Natural killer cell (primary cell): ENCODE data around the gene C1QTNF12. TPM values are rescaled to one million over a fixed set of nuclear protein-coding genes. Genes with fewer than 3 reads are reported as not detected.
A peak's percentile ranks its signal among the peaks of the same experiment; 100 is the strongest.

ENCODE experiments used
- ATAC-seq, 3 donors: fragments of 150-1000 bp in 2 of 3; fragments of 200-7000 bp in 1 of 3; cut with Tn5 transposase; 1 replicate in 1 of 3; 2 replicates in 2 of 3; pipeline ENCODE4 v1.10.0; 2021; ENCODE audit warnings: mild to moderate bottlenecking in 2 of 3, moderate library complexity in 2 of 3
- DNase-seq, 2 donors: peaks; one replicate each; pipeline versions ENCODE4 v3.0.0 to v3.0.0-alpha.2; 2013 to 2021; ENCODE audit warnings: mixed read lengths in 1 of 2
- H3K27ac ChIP-seq: one replicate; pipeline ENCODE4 v1.5.1; 2013; ENCODE audit warnings: mild to moderate bottlenecking, low read length
- H3K27me3 ChIP-seq: one replicate; pipeline ENCODE4 v1.6.1; 2013; ENCODE audit warnings: low read length; ENCODE audit not compliant: control insufficient read depth, insufficient read depth
- H3K36me3 ChIP-seq: one replicate; pipeline ENCODE4 v1.6.1; 2013; ENCODE audit warnings: low read length; ENCODE audit not compliant: control insufficient read depth, insufficient read depth
- H3K4me1 ChIP-seq: one replicate; pipeline ENCODE4 v1.6.1; 2013; ENCODE audit warnings: low read length; ENCODE audit not compliant: control insufficient read depth, insufficient read depth
- H3K4me3 ChIP-seq: one replicate; pipeline ENCODE4 v1.5.1; 2013; ENCODE audit warnings: low read length
- H3K9me3 ChIP-seq: one replicate; pipeline ENCODE4 v1.6.1; 2013; ENCODE audit warnings: low read length; ENCODE audit not compliant: control insufficient read depth, insufficient read depth
- H3K27ac Mint-ChIP-seq, 2 donors: one replicate each; pipeline ENCODE4 v1.8.0; 2022; ENCODE audit warnings: mild to moderate bottlenecking in 2 of 2, mixed read lengths in 2 of 2, moderate library complexity in 1 of 2
- H3K27me3 Mint-ChIP-seq, 2 donors: one replicate each; pipeline ENCODE4 v1.8.0; 2022; ENCODE audit warnings: low read depth in 2 of 2, mixed read lengths in 2 of 2
- H3K36me3 Mint-ChIP-seq: one replicate; pipeline ENCODE4 v1.8.0; 2022; ENCODE audit warnings: mixed read lengths
- H3K4me1 Mint-ChIP-seq, 2 donors: one replicate each; pipeline ENCODE4 v1.8.0; 2022; ENCODE audit warnings: mixed read lengths in 2 of 2
- H3K4me3 Mint-ChIP-seq: one replicate; pipeline ENCODE4 v1.8.0; 2022; ENCODE audit warnings: mild to moderate bottlenecking, moderate library complexity, mixed read lengths
- H3K9me3 Mint-ChIP-seq, 2 donors: one replicate each; pipeline ENCODE4 v1.8.0; 2022; ENCODE audit warnings: mixed read lengths in 2 of 2
- CTCF ChIP-seq: fragments of 200-600 bp; IDR thresholded peaks from one replicate; pipeline ENCODE4 v1.8.0; 2022; ENCODE audit warnings: antibody characterized with exemption
- WGBS: methylation state at CpG from one replicate; pipeline ENCODE4 v1.1.7; 2013; ENCODE audit warnings: missing lambda C conversion rate; ENCODE audit not compliant: insufficient coverage; 5-methylcytosine and 5-hydroxymethylcytosine counted together
- intact Hi-C: fragments of 100-400 bp; cut with micrococcal nuclease; formaldehyde crosslinking; loops from one replicate; pipeline ENCODE4 v1.14.2; 2022
- total RNA-seq, 4 donors: library from RNA; stranded (reverse); fragments of 120-200 nt in 1 of 4; gene quantifications; one replicate each; pipeline versions ENCODE4 v1.2.3 to v1.2.4, GENCODE V29; 2013 to 2022

The C1QTNF12 gene
- total RNA-seq, 3 donors from 2014 or later (not counting 1 experiment from before 2014, with no cell fraction given), result 2.6 to 4.1 (median 4.1) TPM

- Histone ChIP-seq H3K9me3 (no peaks in the 10 kb centered on the region), H3K4me1 (peaks cover 3% of the 10 kb centered on the region), H3K27ac (no peak overlapping the region), H3K27me3 (no peaks in the 10 kb centered on the region), H3K36me3 (no peaks in the 10 kb centered on the region), H3K4me3 (no peak overlapping the region)
- no peaks in the 10 kb centered on the region for H3K4me1 Mint-ChIP-seq
- no peak overlapping the region for H3K27ac Mint-ChIP-seq
- H3K27me3 Mint-ChIP-seq, result no peaks in the 10 kb centered on the region
- no peaks in the 10 kb centered on the region for H3K9me3 Mint-ChIP-seq
- ATAC-seq (peak in 1 of 3 donors; percentile 42), DNase-seq (no peak)
- no peaks in the 10 kb centered on the region for H3K36me3 Mint-ChIP-seq
- H3K4me3 Mint-ChIP-seq, result no peak overlapping the region
- intact Hi-C loops, result no loop called here
- no peak for TF ChIP-seq CTCF
- WGBS, result 83% methylated on average over 12 of the region's 14 CpGs
Measured at GRCh38 chr1:1282998-1283397, 36.5 kb upstream of the C1QTNF12 start.

GRCh38 chr1:1281533-1282321, 35.2 kb upstream of the C1QTNF12 start:
- DNase-seq, result no peak
- Histone ChIP-seq H3K27ac (no peak overlapping the region), H3K27me3 (no peaks in the 10 kb centered on the region), H3K36me3 (no peaks in the 10 kb centered on the region), H3K9me3 (no peaks in the 10 kb centered on the region), H3K4me1 (peaks cover 3% of the 10 kb centered on the region), H3K4me3 (no peak overlapping the region)
- no peaks in the 10 kb centered on the region for H3K4me1 Mint-ChIP-seq
- TF ChIP-seq CTCF, result no peak
- intact Hi-C loops, result no loop called here
- H3K27me3 Mint-ChIP-seq, result no peaks in the 10 kb centered on the region
- no peak overlapping the region for H3K4me3 Mint-ChIP-seq
- no peaks in the 10 kb centered on the region for H3K9me3 Mint-ChIP-seq
- no peaks in the 10 kb centered on the region for H3K36me3 Mint-ChIP-seq
- ATAC-seq, result no peak
- 82% methylated on average over 26 of the region's 26 CpGs for WGBS
- no peak overlapping the region for H3K27ac Mint-ChIP-seq

GRCh38 chr1:1280782-1281481, 34.4 kb upstream of the C1QTNF12 start:
- no peak overlapping the region for H3K27ac Mint-ChIP-seq
- DNase-seq (no peak), ATAC-seq (no peak)
- no peaks in the 10 kb centered on the region for H3K27me3 Mint-ChIP-seq
- H3K36me3 Mint-ChIP-seq, result no peaks in the 10 kb centered on the region
- no peak overlapping the region for H3K27ac ChIP-seq
- intact Hi-C loops, result no loop called here
- no peaks in the 10 kb centered on the region for H3K36me3 ChIP-seq
- H3K4me3 ChIP-seq, result no peak overlapping the region
- H3K4me3 Mint-ChIP-seq, result no peak overlapping the region
- peaks cover 3% of the 10 kb centered on the region for H3K4me1 ChIP-seq
- no peaks in the 10 kb centered on the region for H3K9me3 Mint-ChIP-seq
- no peaks in the 10 kb centered on the region for H3K27me3 ChIP-seq
- H3K9me3 ChIP-seq, result no peaks in the 10 kb centered on the region
- TF ChIP-seq CTCF, result no peak
- no peaks in the 10 kb centered on the region for H3K4me1 Mint-ChIP-seq
- 88% methylated on average over 21 of the region's 21 CpGs for WGBS
